Suppressor macrophage treated with lipopolysaccharide for 4 hours (primary cell): ENCODE measurements around the gene SLC26A4.
A peak's percentile ranks its signal among the peaks of the same experiment; 100 is the strongest.

Experiments
- DNase-seq: peaks from one replicate; pipeline ENCODE4 v3.0.0-alpha.2; 2020

The SLC26A4 gene

GRCh38 chr7:107697321-107698049, 36.9 kb downstream of the SLC26A4 start:
- DNase-seq, result no peak

- no peak for DNase-seq
Observed at GRCh38 chr7:107700570-107700969, 39.9 kb downstream of the SLC26A4 start.

GRCh38 chr7:107701191-107701590, 40.6 kb downstream of the SLC26A4 start:
- DNase-seq, result no peak

GRCh38 chr7:107703219-107703618, 42.6 kb downstream of the SLC26A4 start:
- DNase-seq, result no peak

DNA sequence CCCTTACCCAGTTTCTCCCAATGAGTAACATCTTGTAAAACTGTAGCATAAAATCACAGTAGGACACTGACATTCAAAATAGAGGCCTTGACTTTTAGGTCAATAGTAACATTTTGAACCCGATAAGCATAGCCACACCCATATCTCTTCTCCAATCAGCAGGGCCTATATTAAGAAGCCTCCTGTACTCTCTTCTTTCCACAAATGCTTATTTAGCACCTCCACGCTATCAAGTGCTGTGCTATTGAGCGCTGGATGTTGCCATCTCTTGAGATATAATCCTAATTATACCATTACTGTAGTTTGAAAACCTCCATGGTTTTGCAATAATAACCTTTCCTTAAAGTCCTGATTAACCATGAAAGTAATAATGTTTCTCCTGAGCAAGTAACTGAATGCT, 43.2 kb downstream of the SLC26A4 start:
- no peak for DNase-seq

GRCh38 chr7:107708956-107709355, 48.3 kb downstream of the SLC26A4 start:
- DNase-seq, result no peak

DNA sequence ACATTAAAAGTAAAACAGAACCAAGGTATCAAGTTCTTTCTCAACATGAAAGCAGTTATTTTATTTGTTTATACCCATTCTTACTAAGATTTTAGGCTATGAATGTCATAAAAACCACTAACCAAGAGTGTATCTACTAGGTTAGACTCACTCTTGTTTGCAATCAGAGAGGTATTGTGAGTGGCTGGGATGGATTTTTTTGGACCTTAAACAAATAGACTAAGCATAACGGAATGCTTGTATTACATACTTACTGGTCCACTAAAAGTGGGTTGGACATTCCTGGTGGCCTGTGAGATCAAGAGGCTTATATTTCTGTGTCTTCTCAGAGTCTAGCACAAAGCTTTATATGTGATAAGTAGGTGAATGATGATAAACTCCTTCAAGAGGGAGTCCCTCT, 50.7 kb downstream of the SLC26A4 start:
- DNase-seq, result no peak

DNA sequence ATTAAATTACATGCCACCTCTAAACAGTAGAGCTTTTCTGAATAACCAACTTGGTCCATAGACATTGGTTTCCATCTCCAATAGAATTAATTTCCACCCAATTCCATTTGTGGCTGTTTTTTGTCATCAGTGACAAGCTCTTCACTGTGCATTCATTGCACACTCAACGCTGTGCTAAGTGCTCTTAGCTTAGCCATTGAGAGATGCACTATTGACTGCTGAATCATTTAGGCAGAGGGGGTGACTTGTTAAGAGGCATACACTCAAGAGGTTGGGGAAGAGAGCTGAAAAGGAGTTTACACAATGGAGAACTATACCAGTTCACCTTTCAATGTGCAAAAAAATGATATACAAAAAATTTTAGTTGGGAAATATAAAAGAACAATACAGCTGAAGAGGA, 51.4 kb downstream of the SLC26A4 start:
- no peak for DNase-seq

DNA sequence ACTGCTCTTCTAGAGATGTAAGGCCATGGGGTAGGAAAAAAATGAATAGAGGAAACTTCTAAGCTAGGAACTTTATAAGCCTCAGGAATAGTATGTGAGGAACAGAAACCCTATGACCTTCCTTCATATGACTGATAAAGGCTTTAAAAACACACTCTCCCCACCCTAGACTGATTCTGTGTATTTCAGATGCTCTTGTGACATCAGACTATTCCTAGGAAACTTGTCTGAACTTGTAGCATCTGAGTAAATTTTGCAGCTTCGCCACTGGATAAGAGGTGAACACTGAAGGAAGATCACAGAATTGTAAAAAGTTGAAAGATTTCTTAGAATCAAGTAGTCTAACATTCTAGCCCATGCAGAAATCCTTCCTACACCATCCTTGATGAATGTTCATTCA, 52.3 kb downstream of the SLC26A4 start:
- DNase-seq, result no peak

DNA sequence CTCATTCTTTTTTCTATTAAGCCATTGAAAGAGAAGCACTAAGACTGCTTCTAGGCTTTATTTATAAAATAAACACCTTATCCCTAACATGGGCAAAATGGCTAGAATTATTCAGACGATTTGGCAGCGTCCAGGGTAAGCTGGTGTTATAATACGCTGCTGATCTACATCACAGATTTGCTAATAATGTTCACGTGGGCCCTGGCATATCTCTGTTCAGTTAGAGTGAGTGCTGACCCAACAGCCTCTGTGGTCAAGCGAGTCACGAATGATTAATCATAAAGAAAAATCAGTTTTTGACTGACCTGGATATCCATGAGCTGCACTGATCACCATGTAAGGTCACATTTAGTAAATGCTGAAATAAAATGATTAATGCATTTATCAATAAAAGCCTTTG, 54.9 kb downstream of the SLC26A4 start:
- DNase-seq, result no peak

GRCh38 chr7:107718456-107719193, 58.0 kb downstream of the SLC26A4 start:
- no peak for DNase-seq

DNA sequence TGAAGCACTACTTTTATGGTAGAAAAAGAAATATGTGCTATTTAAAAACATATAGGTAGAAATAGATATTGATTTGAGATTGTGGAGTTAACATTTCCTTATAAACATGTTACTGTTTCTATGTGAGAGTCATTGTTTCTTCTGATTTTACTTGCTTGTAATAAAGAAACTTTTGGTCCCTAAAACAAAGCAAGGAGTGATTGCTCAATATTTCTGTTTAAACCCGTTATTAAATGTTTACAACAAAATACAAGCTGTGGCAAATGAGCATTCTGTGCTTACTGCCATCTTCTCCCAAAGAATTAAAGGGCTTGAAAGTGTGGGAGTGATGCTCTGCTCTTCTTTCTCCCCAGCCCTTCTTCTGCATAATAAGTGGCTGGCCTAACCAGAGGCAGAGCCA, 60.7 kb downstream of the SLC26A4 start:
- DNase-seq, result no peak

DNA sequence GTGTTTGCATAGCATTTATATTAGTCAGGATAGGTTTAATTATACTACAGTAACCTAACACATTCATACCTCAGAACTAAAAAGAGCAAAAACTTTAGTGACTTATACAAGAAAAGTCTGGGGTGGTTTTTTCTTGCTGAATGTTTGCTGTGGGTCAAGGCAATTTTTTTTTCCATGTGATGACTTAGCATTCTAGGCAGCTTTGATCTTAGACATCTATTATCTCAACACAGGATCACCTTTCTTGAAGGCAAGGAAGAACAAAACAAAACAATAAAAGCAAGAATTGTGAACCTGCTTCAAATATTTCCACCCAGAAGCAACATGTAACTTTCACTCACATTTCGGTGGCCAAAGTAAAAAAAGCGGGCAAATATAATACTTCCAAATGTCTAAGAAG, 62.6 kb downstream of the SLC26A4 start:
- no peak for DNase-seq

GRCh38 chr7:107725138-107725740, 64.6 kb downstream of the SLC26A4 start:
- DNase-seq, result peak; percentile 50

- DNase-seq, result no peak
Observed at GRCh38 chr7:107726356-107727130, 65.9 kb downstream of the SLC26A4 start.

DNA sequence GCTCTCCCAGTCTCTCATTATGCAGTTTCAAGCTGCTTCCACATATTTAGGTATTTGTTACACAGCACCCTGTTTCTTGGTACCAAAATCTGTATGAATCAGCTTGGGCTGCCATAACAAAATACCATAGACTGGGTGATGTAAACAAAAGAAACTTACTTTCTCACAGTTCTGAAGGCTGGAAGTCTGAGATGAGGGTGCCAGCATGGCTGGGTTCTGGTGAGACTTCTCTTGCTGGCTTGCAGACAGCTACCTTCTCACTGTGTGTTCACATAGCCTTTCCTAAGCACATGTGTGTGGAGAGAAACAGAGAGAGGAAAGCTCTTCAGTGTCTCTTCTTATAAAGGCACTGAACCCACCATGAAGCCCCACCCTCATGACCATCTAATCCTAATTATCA, 67.6 kb downstream of the SLC26A4 start:
- no peak for DNase-seq

DNA sequence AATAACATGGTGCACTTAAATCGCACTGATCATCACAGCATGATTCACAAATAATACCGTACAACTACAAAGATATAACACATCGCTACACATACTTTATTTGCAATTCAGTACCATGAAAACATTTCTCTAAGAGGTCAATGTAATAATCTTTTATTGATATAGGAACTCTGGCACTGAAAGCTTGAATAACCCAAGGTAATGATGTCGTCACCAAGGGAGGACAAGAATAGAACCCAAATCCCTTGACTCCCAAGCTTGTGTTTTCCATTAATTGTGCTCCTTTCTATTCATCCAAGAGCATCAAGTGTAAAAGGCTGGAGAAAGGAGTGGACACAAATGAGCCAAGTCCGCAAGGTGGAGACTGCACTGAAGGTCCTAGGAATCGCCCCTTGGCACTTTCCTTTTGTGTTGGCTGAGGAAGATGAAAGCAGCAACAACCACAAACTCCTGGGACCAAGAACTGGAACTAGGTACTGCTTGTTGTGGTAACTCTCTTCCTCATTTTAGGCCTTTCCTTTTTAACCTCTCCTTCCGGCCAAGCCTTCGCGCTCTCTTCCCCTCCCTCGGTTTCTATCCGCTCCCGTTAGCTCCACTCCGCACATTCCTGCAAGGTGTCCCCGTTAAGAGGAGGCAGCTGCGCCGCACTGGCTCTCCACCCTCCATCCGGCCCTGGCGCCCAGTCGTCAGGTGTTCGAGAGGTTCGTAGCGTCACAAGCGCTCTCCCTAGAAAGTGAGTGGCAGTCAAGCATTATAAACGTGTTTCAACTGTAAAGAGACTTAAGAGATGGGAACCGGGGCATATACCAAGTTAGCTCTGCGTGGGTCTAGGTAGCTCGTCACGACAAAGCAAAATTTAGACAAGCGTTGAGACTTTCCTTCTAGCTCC, 82.3 kb downstream of the SLC26A4 start:
- peak; percentile 73 for DNase-seq

DNA sequence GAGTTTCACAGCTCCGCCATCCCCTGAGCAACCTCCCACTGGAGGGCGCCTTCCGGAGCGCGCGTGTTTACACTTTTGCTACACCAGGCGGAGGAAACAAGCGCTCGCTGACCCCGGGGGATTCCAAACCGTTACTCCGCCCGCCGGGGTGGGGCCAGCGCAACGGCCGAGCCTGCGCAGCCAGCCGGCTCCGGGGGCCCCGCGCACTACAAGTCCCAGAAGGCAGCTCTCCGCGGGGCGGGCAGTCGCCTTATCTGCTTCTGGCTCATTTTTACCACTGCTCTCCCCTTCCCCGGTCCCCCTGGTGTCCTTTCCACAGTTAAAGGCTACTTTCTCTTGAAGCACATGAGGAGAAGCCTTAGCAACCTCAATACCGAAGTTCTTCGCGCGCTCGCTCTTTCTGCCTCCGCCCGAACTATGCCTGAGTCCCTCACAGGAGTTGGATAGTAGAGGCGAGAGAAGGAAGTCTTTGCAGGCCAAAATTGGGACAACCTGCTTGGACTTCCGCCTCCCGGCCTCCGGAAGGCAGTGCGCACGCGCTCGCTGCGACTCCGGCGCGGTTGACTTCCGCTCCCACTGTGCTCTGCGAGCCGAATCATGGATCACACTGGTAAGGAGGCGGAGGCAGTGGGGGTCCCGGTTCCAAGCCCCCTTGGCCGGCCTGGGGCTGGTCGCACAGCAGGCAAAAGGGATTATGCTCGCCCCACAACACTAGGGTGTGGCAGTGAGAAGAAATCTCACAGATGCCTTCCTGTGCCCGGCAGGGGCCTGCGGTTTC, 83.1 kb downstream of the SLC26A4 start, which contains the start of gene CBLL1:
Gene CBLL1, plus strand, starts transcription at position 576 of the 778 bp plus-strand sequence. Its CDS starts 22 bp downstream, at position 598.
- peak; percentile 98 for DNase-seq

DNA sequence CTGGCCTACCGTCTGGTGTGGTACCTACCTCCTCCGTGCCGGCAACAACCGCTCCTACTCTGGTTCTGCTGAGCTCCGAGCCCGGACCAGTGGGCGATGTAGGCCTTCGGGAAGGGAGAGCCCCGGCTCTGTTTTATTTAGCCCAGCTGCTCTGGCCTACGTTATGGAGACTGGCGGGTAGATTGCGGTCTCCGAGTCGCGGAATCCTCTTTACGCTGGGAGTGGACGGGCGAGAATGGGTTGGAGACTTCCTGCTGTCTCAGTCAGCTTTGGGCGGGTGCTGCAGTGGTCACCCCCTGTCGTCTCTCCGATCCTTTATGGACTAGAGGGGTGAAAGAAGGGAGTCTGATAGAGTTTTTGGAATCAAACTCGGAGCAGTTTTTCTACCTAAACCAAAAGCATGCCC, 83.7 kb downstream of the SLC26A4 start:
- no peak for DNase-seq

- no peak for DNase-seq
Observed at GRCh38 chr7:107746006-107746405, 85.4 kb downstream of the SLC26A4 start.

DNA sequence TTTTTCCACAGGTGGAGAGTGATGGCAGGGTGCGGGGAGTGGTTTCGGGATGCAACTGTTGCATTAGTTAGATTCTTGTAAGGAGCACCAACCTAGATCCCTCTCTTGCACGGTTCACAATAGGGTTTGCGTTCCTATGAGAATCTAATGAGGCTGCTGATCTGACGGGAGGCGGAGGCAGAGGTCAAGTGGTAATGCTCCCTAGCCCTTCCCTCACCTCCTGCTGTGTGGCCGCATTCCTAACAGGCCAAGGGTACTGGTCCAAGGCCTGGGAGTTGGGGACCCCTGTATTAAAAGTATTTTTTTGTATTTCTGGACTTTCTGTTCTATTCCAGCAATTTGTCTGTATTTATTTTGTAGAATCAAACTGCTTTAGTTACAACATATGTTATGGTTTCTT, 90.5 kb downstream of the SLC26A4 start:
- DNase-seq, result no peak
